HG02943 (cell line): Measurements from ENCODE around the gene SPATS2L.

Source experiments
- ATAC-seq: cut with Tn5 transposase; IDR thresholded peaks from one replicate; pipeline ENCODE4 v1.9.1; 2021; ENCODE audit warnings: mild to moderate bottlenecking, low read depth, moderate library complexity; ENCODE audit not compliant: unreplicated experiment

Gene SPATS2L

DNA sequence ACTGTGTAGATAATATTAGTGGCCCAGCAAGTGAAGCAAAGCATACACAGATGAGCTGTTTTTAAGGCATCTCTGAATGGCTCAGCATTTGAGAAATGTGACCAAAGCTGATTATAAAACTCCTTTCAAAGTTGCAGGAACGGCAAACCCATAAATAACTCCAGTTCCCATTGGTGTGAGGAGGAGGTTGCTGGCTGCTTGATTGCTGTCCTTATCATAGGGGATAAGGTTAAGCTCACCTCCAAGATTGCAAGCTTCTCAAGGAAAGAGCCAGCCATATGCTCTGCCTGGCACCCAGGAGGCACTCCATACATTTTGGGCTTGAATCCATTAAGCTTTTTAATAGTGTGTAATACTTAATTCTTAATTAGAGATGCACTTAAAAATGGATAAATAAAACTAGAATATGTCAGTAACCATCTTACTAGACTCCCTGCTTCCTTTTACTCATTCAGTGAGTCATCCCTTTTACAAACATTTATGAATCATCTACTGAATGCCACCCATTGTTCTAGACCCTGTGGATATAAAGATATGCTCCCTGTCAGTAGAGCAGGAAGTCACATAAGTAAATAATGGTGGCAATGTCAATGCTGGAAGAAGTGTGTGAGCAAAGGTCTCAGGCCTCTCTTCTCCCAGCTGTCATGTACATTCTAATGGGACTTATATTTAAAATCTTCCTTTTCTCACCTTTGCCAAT is 99.3 kb downstream of the SPATS2L start:
- no peak for ATAC-seq

DNA sequence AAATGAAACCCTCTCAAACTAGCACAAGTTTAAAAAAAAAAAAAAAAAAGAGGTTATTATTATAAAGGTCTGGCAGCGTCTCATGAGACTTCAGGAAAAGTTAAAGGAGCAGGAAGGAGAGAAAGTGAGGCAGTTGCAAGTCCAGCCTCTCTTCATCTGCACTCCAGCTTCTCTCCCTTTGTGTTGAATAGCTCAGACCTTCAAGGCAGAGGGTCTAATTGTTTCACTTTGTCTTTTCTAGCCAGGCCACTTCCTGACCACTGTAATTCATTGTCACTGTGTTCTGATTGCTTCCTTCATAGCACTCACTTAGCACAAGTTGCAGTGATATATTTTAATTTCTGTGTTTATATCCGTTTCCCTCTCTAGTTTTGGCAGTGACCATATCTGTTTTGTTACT is 99.9 kb downstream of the SPATS2L start:
- ATAC-seq = peak; percentile 81

DNA sequence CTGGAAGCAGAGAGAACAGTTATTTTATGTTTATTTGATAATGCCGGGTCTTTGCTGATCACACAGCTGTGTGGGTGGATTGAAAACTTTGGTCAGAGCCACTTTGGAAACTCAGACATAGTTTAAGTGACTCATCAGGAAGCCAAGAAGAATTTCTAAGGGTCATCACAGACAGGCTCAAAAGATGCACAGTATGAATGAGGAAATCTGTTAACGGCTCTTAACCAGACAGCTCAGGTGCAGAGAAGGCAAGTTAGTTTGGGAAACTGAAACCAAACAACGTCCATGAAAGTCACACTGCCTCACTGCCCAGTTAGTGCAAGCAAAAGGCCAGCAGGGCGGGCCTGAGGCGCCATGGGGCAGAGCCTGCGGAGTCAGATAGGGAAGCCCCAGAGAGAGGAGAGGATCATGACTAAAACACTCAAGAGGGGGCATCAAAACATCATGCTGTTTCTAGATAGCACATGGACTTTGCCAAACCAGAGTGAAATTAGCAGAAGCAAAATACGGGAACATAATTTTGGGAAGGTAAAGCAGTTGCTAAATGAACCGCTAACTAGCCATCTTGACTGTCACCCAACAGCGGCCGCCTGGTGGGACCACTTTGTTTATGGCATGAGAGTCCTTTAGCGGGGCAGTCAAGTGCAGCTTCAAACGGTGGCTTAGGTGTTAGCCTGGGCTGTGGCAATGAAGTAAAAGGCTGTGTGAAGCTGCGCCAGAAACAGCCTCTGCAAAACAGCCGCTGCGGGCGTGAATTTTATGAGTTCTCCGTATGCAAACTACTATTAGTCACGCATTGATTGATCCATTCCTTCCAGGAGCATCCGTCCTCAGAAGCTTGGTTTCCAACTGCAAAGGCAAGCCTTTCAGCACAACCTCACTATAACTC is 102.2 kb downstream of the SPATS2L start:
- ATAC-seq = no peak

DNA sequence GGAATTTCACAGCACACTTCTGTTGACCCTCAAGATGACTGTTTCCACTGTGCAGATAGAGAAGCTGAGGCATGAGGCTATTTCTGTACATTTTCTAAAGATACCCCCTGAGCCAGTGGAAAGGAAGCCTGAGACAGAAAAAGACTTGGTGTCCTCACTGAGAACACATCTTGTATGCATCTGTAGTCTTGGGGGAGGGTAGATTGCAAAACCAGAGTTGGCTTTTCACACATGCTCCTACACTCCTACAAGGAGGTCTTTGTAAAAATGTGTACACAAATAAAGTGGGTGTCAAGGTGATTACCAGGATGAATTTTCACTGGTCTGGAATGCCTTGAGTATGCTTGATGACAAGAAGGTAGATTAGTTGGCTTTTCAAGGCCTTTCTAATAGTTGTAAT is 105.3 kb downstream of the SPATS2L start:
- ATAC-seq = no peak

DNA sequence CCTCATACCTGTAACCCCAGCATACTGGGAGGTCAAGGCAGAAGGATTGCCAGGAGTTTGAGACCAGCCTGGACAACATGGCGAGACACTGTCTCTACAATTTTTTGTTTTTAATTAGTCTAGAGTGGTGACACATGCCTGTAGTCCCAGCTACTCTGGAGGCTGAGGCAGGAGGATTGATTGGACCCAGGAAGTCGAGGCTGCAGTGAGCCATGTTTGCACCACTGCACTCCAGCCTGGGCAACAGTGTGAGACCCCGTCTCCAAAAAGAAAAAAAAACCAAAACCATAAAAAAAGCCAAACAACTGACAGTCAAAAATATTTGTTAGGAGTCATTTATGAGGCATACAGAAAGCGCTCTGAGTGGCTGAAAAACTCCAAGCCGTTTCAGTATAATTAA is 107.9 kb downstream of the SPATS2L start:
- ATAC-seq = no peak

DNA sequence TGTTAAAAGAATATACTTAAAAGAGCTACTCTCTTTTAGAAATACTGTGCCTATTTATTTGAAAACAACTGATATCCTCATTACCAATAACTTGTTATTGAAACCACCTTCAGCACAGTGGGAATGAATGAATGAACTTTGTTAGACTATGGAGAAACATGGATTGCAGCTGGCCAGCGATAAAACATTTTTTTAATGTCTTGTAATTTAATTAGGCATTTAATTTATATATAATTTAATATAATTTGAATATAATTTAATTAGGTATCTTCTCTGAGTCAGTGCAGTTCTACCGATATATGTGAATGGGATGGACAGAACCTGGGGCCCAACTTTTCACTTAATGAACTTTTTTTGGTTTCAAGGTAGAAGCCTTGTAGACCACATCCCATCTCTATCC is 109.0 kb downstream of the SPATS2L start:
- ATAC-seq = no peak

DNA sequence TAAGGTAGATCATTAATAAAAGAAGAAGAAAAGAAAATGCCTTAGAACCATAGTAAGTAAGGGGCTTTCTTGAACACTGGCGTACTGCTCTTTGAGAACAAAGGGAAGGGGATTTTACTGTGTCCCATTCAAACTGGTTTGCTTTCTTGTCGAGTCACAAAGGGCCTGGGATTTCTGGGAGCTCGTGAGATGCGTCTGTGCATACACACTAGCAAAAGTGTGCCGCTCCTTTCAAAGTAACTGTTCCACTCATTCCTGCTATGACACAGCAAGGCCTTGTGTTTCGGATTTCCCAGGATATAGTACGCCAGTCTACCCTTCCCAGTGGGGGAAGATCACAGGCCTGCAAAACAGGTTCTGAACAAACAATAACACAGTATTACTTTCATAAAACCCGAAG is 110.4 kb downstream of the SPATS2L start:
- no peak for ATAC-seq

DNA sequence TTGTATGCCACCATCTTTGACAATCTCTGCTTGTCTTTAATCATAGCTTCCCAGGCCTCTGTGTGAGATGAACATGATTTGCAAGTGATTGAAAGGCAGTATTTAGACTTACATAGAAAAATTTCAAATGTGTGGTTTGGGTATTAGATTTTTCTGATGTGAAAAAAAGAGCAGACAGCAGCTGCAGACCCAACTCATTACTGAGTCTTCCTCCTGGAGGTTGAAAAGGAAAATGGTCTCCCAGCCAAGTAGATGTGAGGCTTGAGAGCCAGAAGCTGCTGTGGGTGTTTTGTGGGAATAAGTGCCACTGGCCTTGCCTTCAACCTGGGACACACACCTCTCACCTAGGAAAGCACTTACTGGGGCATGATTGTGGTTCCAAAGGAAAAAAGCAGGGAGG is 110.9 kb downstream of the SPATS2L start:
- no peak for ATAC-seq

DNA sequence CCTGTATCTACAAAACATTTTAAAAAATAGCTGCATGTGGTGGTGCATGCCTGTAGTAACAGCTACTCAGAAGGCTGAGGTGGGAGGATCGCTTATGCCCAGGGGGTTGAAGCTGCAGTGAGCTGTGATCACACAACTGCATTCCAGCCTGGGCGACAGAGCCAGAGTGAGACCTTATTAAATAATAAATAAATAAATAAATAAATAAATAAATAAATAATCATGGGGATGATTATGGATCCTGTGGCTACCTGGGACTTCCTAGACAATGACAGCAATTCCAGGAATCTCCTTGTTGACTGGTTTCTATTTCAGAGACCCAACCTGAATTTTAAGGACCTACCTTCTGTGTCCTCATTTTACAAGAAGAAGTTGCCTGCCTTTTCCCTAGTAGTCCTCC is 111.9 kb downstream of the SPATS2L start:
- no peak for ATAC-seq

DNA sequence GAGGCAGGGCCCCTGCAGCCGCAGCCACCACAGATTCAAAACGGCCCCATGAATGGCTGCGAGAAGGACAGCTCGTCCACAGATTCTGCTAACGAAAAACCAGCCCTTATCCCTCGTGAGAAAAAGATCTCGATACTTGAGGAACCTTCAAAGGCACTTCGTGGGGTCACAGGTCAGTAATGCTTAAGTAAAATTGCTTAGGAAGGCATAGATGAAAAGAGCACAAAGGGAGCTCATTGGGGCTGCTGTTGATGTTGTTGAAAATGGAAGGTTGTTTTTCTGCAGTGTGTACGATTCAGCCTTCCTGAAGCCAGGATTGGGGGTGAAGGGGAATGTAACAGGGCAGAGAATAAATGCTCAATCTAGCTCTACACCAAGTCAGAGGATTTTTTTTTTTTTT is 112.8 kb downstream of the SPATS2L start:
- no peak for ATAC-seq

DNA sequence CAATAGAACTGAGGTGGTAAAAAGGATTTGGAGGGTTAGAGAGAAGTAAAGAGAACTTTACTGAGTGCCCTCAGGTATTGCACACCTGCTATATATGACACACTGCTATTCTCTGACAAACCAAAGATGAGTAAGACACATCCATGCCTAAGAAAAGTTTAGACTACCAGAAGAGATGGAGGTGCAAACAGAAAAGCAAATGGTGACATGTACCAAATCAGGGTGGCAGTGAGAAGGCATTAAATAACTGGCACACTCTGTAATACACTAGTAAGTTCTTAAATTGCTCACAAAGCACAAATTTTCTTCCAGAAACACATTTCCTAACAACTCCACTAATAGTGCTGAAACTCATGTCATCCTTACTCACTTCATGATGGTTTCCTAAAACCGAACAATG is 114.8 kb downstream of the SPATS2L start:
- no peak for ATAC-seq

DNA sequence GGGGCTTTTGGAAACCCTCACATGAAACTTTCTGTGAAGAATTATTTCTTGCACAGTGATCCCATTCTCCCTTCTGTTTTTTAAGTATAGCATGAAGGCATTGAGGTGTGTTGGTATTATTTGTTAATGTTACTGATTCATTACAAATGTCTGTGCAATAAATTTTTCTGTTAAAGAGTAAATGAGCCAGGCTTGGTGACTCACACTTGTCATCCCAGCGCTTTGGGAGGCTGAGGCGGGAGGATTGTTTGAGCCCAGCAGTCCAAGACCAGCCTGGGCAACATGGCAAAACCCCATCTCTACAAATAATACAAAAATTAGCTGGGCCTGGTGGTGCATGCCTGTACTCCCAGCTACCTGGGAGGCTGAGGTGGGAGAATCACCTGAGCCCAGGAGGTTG is 115.6 kb downstream of the SPATS2L start:
- no peak for ATAC-seq

DNA sequence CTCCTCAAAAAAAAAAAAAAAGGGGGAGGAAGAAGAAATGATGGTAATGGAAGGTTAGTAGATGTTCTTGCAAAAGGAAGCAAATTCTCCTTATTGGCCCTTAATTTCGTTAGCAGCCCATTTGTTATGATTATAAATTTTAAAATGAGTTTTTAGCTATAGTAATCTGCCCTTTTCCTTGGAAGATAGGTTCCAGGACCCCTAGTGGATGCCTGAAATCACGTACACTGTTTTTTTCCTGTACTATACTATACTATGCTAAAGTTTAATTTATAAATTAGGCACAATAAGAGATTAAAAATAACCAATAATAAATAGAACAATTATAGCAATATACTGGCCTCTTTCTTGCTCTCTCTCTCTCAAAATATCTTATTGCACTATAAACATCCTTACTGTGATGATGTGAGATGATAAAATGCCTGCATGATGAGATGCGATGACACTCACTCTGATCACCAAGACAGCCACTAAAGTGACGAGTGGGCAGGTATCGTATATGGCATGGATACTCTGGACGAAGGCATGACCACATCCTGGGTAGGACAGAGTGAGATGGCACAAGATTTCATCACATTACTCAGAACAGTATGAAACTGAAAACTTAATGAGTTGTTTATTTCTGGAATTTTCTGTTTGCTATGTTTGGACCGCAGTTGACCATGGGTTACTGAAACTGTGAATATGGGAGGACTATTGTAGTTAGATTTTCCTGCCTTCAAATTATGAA is 116.2 kb downstream of the SPATS2L start:
- ATAC-seq = no peak

DNA sequence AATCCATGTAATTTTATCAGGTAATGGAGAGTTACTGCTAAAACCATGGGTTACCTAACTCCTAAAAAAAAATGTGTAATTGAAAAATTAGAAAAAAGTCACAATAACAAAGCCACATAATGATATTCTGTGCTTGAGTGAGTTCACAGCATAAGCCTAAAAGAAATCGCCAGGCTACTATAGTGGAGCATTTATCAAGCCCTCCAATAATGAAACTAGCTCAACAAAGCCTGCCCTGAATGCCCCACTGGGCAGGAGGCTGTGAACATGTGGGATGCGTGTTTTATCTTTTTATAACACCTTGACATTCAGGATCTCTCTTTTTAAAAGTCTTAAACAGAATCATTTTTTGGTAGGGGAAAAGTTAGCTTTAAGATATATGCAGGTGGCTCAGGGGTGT is 117.0 kb downstream of the SPATS2L start:
- ATAC-seq = no peak

DNA sequence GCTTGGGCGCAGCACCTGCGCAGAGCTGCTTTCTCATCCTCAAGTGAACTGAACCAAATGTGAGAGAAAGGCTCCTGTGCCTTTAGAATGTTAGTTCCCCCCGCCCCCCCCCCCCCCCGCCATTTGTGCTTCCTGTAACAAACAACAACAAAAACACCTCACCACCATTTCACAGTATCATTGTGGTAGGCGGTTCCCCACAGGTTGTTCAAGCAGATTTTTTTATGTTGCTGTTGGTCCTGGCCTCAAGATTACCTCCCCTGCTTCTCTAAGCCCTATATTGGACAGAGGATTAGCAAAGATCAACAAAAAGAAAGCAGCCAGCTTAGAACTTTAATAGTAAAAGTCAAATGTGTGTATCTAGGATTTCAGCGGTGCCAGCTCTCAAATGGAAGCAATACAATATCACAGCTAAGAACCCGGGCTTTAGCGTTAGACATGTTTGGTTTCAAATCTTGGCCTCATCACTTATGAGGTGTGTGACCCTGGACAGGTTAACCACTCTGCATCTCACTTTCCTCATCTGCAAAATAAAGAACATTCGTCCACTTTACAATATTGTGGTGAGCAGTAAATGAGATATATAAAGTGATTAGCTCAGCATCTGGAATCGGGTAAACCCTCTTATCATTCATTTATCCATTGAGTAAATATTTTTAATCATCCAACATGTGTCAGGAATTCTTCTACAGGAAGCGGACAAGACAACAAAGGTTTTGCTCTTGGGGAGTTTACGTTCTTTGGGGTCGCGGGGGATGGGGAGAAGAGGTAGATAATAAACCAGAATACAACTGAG is 118.7 kb downstream of the SPATS2L start:
- no peak for ATAC-seq

DNA sequence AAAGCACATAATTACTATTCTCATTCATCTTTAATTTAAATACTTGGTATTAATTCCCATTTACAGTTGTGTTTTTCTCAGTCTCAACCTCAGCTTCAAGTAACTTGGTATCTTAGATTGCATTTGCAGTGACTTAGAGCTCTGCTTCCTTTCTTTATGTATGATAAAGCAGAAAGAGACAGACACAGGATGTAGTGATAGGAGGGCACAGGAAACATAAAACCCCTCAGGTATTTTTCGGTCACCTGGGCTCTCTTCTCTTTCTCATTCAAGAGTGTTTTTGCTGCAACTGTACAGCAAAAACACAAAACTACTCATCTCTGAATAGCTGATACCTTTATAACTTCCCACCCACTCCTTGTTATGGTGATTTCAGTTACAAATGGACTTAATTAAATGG is 120.3 kb downstream of the SPATS2L start:
- ATAC-seq = no peak

DNA sequence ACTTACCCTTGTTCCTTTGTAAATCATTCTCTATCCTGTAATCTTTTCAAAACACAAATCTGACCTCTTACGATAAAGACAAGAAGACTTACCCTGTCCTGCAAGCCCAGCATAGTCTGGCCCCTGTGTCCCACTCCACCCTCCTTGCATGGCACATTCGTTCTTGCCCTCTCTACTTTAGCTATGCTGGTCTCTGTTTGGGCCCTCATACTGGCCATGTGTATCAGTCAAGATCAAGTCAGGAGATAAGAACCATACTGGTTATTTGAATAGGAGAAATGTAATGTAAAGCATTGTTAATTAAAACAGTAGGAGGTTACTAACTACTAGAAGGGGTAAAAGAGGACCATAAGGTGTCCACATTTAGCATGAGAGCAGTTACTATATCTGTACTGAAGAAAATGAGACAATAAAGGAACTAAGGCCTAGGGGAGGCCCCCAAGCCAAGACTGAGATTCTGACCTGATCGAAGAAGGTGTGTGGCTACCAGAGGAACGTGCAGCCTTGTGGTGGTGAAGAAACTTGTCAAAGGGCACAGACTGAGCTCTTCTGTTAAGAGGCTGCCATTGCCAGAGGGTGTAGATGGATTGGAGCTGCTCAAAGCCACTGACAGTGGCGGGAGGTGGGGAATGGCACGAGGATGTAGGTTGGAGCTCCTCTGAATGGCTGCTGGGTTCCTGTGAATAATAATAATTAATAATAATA is 122.6 kb downstream of the SPATS2L start:
- ATAC-seq = no peak

DNA sequence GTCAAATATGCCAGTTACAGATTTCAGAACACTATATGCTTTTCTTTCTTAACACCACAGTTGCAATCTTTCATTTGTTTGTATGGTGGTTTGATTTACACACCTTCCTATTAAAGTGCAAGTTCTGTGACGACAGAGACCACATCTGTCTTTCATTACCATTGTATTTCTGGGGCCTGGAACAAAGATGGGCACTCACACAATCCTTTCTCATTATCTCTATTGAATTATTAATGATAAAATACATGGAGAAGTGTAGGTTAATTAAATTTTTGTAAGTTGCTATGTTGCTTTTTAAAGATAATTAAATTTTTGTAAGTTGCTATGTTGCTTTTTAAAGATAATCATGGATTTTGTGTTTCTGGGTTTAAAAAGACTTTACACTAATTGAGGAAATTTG is 123.5 kb downstream of the SPATS2L start:
- no peak for ATAC-seq

DNA sequence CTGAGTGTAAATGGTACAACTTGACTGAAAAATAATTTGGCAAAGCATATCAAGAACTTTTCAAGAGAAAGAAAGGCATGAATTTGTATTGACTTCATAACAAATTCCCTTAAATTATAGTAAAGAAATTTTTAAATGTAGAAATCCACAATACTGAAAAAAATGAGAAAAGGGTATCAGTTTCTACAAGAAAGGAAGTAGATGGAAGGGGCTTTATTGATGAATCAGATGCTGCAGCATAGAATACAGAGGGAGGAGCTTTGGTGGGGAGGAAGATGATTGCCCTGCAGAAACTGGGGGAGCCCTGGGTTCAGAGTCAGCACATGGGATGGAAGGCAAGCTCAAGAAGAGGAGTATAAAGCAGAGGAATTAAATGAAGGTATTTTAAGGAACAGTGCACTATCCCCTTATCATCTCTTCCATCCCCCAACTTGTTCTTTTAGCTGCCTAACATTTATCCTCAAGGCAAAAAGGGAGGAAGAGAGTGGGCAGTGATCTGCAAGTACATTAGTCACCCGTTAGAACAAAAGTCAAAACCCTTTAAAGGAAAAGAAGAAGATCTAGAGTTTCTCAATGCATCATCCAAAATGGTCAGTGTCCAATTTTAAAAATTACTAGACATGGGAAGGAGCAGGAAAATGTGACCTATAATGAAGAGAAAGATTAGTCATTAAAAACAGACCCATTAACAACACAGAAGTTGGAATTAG is 125.7 kb downstream of the SPATS2L start:
- ATAC-seq = no peak
